A673 (cell line): Measurements from ENCODE around the gene LTBP4. TPM values are rescaled to one million over a fixed set of nuclear protein-coding genes. Genes with fewer than 3 reads are reported as not detected.

Experiments
- BruUV-seq: library from RNA; stranded (reverse); fragments of 400-500 nt; replicated peaks from 2 replicates; lab custom pipeline; 2021; lab: Mats Ljungman, UMichigan
- CTCF ChIA-PET: fragments of 300-600 bp; sonication (Branson Sonifier 250); formaldehyde crosslinking; loops from one replicate; lab custom pipeline; 2022; ENCODE audit warnings: antibody characterized with exemption; lab: Charles Lee
- POLR2A ChIA-PET: fragments of 300-600 bp; sonication (Branson Sonifier 250); formaldehyde crosslinking; loops from one replicate; lab custom pipeline; 2022; ENCODE audit warnings: antibody characterized with exemption; ENCODE audit not compliant: low non-redundant PET; lab: Charles Lee
- DNase-seq: peaks from one replicate; pipeline ENCODE4 v3.0.0-alpha.2; 2015; ENCODE audit warnings: low spot score
- H3K27ac ChIP-seq: fragments of 200-600 bp; sonication (generic); 2 replicates; pipeline ENCODE4 v1.5.1; 2016; ENCODE audit warnings: mixed run types, low read depth, mild to moderate bottlenecking, mixed read lengths, antibody characterized with exemption, low read length; ENCODE audit not compliant: poor library complexity, severe bottlenecking
- H3K27me3 ChIP-seq: fragments of 200-600 bp; sonication (generic); replicated peaks from 2 replicates; pipeline ENCODE4 v1.6.1; 2017; ENCODE audit warnings: mixed run types, low read depth, mild to moderate bottlenecking, mixed read lengths, antibody characterized with exemption, low read length; ENCODE audit not compliant: insufficient read depth, poor library complexity
- H3K36me3 ChIP-seq: fragments of 200-600 bp; sonication (generic); 2 replicates; pipeline ENCODE4 v1.6.1; 2016; ENCODE audit warnings: mixed run types, mild to moderate bottlenecking, mixed read lengths, antibody characterized with exemption, low read length; ENCODE audit not compliant: insufficient read depth, poor library complexity, severe bottlenecking
- H3K4me1 ChIP-seq: fragments of 200-600 bp; sonication (generic); 2 replicates; pipeline ENCODE4 v1.6.1; 2017; ENCODE audit warnings: mixed run types, mild to moderate bottlenecking, mixed read lengths, antibody characterized with exemption, low read length; ENCODE audit not compliant: insufficient read depth, poor library complexity, severe bottlenecking
- H3K4me3 ChIP-seq: fragments of 200-600 bp; sonication (generic); 2 replicates; pipeline ENCODE4 v1.5.1; 2016; ENCODE audit warnings: low read depth, mixed run types, mild to moderate bottlenecking, mixed read lengths, low read length; ENCODE audit not compliant: poor library complexity, severe bottlenecking
- H3K9me3 ChIP-seq: fragments of 200-600 bp; sonication (generic); 2 replicates; pipeline ENCODE4 v1.6.1; 2016; ENCODE audit warnings: mixed run types, low read depth, mild to moderate bottlenecking, mixed read lengths, antibody characterized with exemption, low read length; ENCODE audit not compliant: poor library complexity, severe bottlenecking
- EZH2 ChIP-seq: fragments of 200-600 bp; sonication (generic); IDR thresholded peaks from 2 replicates; pipeline ENCODE4 v1.6.1; 2017; ENCODE audit warnings: borderline replicate concordance, low read depth, mild to moderate bottlenecking, mixed read lengths, antibody characterized with exemption, low read length; ENCODE audit not compliant: poor library complexity, severe bottlenecking
- intact Hi-C: fragments of 100-400 bp; cut with micrococcal nuclease; formaldehyde crosslinking; loops from one replicate; pipeline ENCODE4 v1.10.0; 2022; ENCODE audit not compliant: unreplicated experiment
- total RNA-seq: library from RNA; stranded (reverse); gene quantifications from 2 replicates; pipeline ENCODE4 v1.2.3, GENCODE V29; 2021
- TF ChIP-seq, protein P1 (sequence below): fragments of 300-800, 200-600 bp; sonication (generic); conservative IDR thresholded peaks from 2 replicates; pipeline ENCODE4 v1.5.1; 2017; ENCODE audit warnings: low read depth, mild to moderate bottlenecking, antibody characterized with exemption, low read length, moderate library complexity, mixed read lengths

Gene LTBP4
- total RNA-seq, 1 experiment from 2014 or later = 139 TPM

DNA sequence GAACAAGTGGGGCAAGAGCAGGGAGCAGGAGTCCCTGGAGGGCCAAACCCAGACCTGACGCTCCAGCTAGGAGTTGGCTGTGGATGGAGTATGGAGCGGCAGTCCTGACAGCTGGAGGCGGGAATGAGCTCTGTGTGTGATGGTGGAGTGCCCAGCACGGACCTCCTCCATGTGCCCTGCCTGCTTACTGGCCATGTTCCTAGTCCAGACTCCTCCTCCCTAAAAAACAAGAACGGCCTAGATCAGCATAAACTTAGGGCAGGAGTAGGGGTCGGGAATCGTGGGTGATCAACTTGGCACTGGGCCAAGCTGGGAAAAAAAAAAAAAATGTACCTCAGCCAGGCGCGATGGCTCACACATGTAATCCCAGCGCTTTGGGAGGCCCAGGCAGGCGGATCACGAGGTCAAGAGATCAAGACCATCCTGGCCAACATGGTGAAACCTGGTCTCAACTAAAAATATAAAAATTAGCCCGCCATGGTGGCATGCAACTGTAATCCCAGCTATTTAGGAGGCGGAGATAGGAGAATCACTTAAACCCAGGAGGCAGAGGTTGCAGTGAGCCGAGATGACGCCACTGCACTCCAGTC is 29.5 kb downstream of the LTBP4 start:
- DNase-seq = no peak
- no peaks in the 10 kb centered on the region for H3K9me3 ChIP-seq
- H3K27ac ChIP-seq = no peak overlapping the region
- H3K4me1 ChIP-seq = no peaks in the 10 kb centered on the region
- peaks cover 40% of the 10 kb centered on the region for H3K36me3 ChIP-seq
- ChIA-PET CTCF (no interaction called here), POLR2A (no interaction called here)
- TF ChIP-seq, protein P1, sequence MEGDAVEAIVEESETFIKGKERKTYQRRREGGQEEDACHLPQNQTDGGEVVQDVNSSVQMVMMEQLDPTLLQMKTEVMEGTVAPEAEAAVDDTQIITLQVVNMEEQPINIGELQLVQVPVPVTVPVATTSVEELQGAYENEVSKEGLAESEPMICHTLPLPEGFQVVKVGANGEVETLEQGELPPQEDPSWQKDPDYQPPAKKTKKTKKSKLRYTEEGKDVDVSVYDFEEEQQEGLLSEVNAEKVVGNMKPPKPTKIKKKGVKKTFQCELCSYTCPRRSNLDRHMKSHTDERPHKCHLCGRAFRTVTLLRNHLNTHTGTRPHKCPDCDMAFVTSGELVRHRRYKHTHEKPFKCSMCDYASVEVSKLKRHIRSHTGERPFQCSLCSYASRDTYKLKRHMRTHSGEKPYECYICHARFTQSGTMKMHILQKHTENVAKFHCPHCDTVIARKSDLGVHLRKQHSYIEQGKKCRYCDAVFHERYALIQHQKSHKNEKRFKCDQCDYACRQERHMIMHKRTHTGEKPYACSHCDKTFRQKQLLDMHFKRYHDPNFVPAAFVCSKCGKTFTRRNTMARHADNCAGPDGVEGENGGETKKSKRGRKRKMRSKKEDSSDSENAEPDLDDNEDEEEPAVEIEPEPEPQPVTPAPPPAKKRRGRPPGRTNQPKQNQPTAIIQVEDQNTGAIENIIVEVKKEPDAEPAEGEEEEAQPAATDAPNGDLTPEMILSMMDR = no peak
- no peak for TF ChIP-seq EZH2
- H3K27me3 ChIP-seq = no peaks in the 10 kb centered on the region
- no TSS peak for BruUV-seq
- intact Hi-C loops = loop anchor here (10.0 kb wide), 2 partner anchors 106 to 486 kb away; no protein-coding TSS in a partner anchor
- H3K4me3 ChIP-seq = no peak overlapping the region

DNA sequence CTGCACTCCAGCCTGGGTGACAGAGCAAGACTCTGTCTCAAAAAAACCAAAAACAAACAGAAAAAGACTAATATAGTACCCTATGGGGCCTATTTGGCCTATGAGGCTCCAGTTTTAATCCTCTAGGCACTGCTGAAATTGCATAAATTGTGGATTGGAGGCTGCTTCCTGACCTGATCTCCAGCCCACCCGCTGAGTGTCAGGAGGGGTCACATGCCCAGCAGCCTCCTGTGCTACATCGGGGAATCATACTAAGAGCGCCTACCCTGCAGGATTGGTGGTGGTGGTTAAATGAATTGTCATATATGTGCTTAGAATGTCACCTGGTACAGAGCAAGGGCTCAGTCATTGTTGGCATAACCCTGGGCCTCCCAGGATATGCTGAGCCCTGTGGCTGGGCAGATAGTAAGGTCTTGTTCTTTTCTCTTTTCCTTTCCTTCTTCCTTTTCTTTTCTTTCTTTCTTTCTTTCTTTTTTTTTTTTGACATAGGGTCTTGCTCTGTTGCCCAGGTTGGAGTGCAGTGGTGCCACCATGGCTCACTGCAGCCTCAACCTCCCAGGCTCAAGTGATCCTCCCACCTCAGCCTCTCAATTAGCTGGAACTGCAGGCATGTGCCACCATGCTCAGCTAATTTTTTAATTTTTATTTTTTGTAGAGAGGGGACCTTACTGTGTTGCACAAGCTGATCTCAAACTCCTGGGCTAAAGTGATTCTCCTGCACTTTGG is 31.3 kb downstream of the LTBP4 start:
- H3K27me3 ChIP-seq = no peaks in the 10 kb centered on the region
- no peaks in the 10 kb centered on the region for H3K9me3 ChIP-seq
- CTCF ChIA-PET = no interaction called here
- POLR2A ChIA-PET = no interaction called here
- no peak overlapping the region for H3K27ac ChIP-seq
- TF ChIP-seq, protein P1 = no peak
- no peak for TF ChIP-seq EZH2
- peaks cover 22% of the 10 kb centered on the region for H3K36me3 ChIP-seq
- H3K4me1 ChIP-seq = no peaks in the 10 kb centered on the region
- no peak for DNase-seq
- H3K4me3 ChIP-seq = no peak overlapping the region
- intact Hi-C loops = loop anchor here (10.0 kb wide), 2 partner anchors 108 to 488 kb away; no protein-coding TSS in a partner anchor
- BruUV-seq = no TSS peak

DNA sequence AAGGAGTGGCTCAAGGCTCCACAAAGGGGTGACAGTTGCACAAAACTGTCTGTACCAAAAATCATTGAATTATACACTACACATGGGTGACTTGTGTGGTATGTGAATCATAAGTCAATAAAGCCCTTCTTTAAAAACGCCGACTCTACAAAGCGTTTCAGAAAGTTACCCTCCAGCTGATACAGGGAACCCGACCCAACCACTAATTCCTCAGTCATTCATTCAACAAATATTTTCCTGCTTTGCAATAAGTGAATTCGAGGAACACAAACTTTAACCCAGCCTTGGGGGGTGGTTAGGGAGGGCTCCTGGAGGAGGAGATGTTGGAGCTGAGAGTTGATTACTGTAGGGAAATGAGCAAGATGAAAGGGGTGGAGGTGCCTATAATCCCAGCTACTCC is 32.0 kb downstream of the LTBP4 start:
- Histone ChIP-seq H3K4me3 (no peak overlapping the region), H3K36me3 (peaks cover 21% of the 10 kb centered on the region), H3K27ac (no peak overlapping the region), H3K4me1 (no peaks in the 10 kb centered on the region), H3K9me3 (no peaks in the 10 kb centered on the region), H3K27me3 (no peaks in the 10 kb centered on the region)
- TF ChIP-seq, protein P1 = no peak
- TF ChIP-seq EZH2 = no peak
- intact Hi-C loops = loop anchor here (10.0 kb wide), 2 partner anchors 108 to 488 kb away; no protein-coding TSS in a partner anchor
- POLR2A ChIA-PET = no interaction called here
- CTCF ChIA-PET = interaction anchor here (0.6 kb wide), 1 partner anchor 10 kb away, joined by 3 read pairs; no protein-coding TSS in a partner anchor
- no peak for DNase-seq
- no TSS peak for BruUV-seq
